ENCODE data around the gene DALRD3. TPM values are rescaled to one million over a fixed set of nuclear protein-coding genes. Genes with fewer than 3 reads are reported as not detected.

Gene DALRD3
- total RNA-seq (21.4 TPM), polyA plus RNA-seq (ENCODE audit: insufficient read depth in 1 of 8, insufficient read length in 8 of 8, low replicate concordance in 1 of 8) (10 to 100 TPM; 26.5 to 39.7 (median 29.1) TPM)
- long read RNA-seq, donor 1, partial matches to known transcripts = 0 of 1 reads
- long read RNA-seq, donor 1, other reads (novel, unspliced or antisense) = 0 of 1 reads
- long read RNA-seq, donor 2, partial matches to known transcripts = 0 of 1 reads
- long read RNA-seq, donor 2, other reads (novel, unspliced or antisense) = 0 of 1 reads
- long read RNA-seq, donor 3, partial matches to known transcripts = 159 of 190 reads
- long read RNA-seq, donor 3, other reads (novel, unspliced or antisense) = 27 of 190 reads
- long read RNA-seq, donor 4, partial matches to known transcripts = 103 of 104 reads
- long read RNA-seq, donor 4, other reads (novel, unspliced or antisense) = 0 of 104 reads
- long read RNA-seq, donor 5, partial matches to known transcripts = 78 of 276 reads
- long read RNA-seq, donor 5, other reads (novel, unspliced or antisense) = 195 of 276 reads
- long read RNA-seq, donor 6, partial matches to known transcripts = 193 of 199 reads
- long read RNA-seq, donor 6, other reads (novel, unspliced or antisense) = 0 of 199 reads
- long read RNA-seq, donor 7, partial matches to known transcripts = 147 of 167 reads
- long read RNA-seq, donor 7, other reads (novel, unspliced or antisense) = 16 of 167 reads
- long read RNA-seq, donor 8, partial matches to known transcripts = 152 of 164 reads
- long read RNA-seq, donor 8, other reads (novel, unspliced or antisense) = 9 of 164 reads
- long read RNA-seq, donor 9, partial matches to known transcripts = 50 of 139 reads
- long read RNA-seq, donor 9, other reads (novel, unspliced or antisense) = 86 of 139 reads
- long read RNA-seq, donor 10, partial matches to known transcripts = 194 of 228 reads
- long read RNA-seq, donor 10, other reads (novel, unspliced or antisense) = 31 of 228 reads
- long read RNA-seq, donor 11, transcript DALRD3-202 (12 exons, 1,739 nt) = major isoform, 5 of 5 reads
- long read RNA-seq, donor 11, partial matches to known transcripts = 0 of 5 reads
- long read RNA-seq, donor 11, other reads (novel, unspliced or antisense) = 0 of 5 reads

- Histone ChIP-seq H3K4me1 (ENCODE audit: control insufficient read depth, insufficient read depth, low read length) (peaks cover 47% of the 10 kb centered on the region), H3K9me3 (replicated peaks; ENCODE audit: control insufficient read depth, low read depth, low read length) (no peaks in the 10 kb centered on the region), H3K27ac (ENCODE audit: low read length) (peak within 1 kb of the TSS; percentile 75), H3K27me3 (ENCODE audit: control insufficient read depth, insufficient read depth, low read length) (no peaks in the 10 kb centered on the region), H3K36me3 (ENCODE audit: control insufficient read depth, insufficient read depth, low read length) (peaks cover 41% of the 10 kb centered on the region), H3K4me3 (ENCODE audit: low read length) (peak within 1 kb of the TSS; percentile 78)
- under 1% methylated on average over 78 of the region's 85 CpGs for WGBS (ENCODE audit: insufficient coverage)
- peak; percentile 87 for DNase-seq
Measured at GRCh38 chr3:49017971-49018706, at the start of gene DALRD3. Gene DALRD3, minus strand, starts transcription at chr3:49018580. Its CDS starts 16 bp downstream, at chr3:49018564.

GRCh38 chr3:49058011-49058410 lies 39.6 kb upstream of the DALRD3 start:
- DNase-seq = no peak
- Histone ChIP-seq H3K4me1 (ENCODE audit: control insufficient read depth, insufficient read depth, low read length) (no peaks in the 10 kb centered on the region), H3K27ac (ENCODE audit: low read length) (no peak overlapping the region), H3K4me3 (ENCODE audit: low read length) (no peak overlapping the region), H3K9me3 (replicated peaks; ENCODE audit: control insufficient read depth, low read depth, low read length) (no peaks in the 10 kb centered on the region), H3K36me3 (ENCODE audit: control insufficient read depth, insufficient read depth, low read length) (peaks cover 57% of the 10 kb centered on the region), H3K27me3 (ENCODE audit: control insufficient read depth, insufficient read depth, low read length) (no peaks in the 10 kb centered on the region)
- WGBS (ENCODE audit: insufficient coverage) = 85% methylated on average over 5 of the region's 7 CpGs

- H3K27ac ChIP-seq (ENCODE audit: low read length) = no peak overlapping the region
- no peak for DNase-seq
- 93% methylated on average over 8 of the region's 10 CpGs for WGBS (ENCODE audit: insufficient coverage)
- H3K36me3 ChIP-seq (ENCODE audit: control insufficient read depth, insufficient read depth, low read length) = peaks cover 59% of the 10 kb centered on the region
- no peaks in the 10 kb centered on the region for H3K4me1 ChIP-seq (ENCODE audit: control insufficient read depth, insufficient read depth, low read length)
- H3K9me3 ChIP-seq (replicated peaks; ENCODE audit: control insufficient read depth, low read depth, low read length) = no peaks in the 10 kb centered on the region
- H3K4me3 ChIP-seq (ENCODE audit: low read length) = no peak overlapping the region
- no peaks in the 10 kb centered on the region for H3K27me3 ChIP-seq (ENCODE audit: control insufficient read depth, insufficient read depth, low read length)
Measured at GRCh38 chr3:49057268-49057667, 38.9 kb upstream of the DALRD3 start.

GRCh38 chr3:49054344-49054862 lies 36.0 kb upstream of the DALRD3 start:
- Histone ChIP-seq H3K36me3 (ENCODE audit: control insufficient read depth, insufficient read depth, low read length) (peaks cover 59% of the 10 kb centered on the region), H3K9me3 (replicated peaks; ENCODE audit: control insufficient read depth, low read depth, low read length) (no peaks in the 10 kb centered on the region), H3K4me1 (ENCODE audit: control insufficient read depth, insufficient read depth, low read length) (no peaks in the 10 kb centered on the region), H3K27me3 (ENCODE audit: control insufficient read depth, insufficient read depth, low read length) (no peaks in the 10 kb centered on the region), H3K27ac (ENCODE audit: low read length) (no peak overlapping the region), H3K4me3 (ENCODE audit: low read length) (no peak overlapping the region)
- no peak for DNase-seq
- no CpG with 5 or more reads among the region's 2 CpGs for WGBS (ENCODE audit: insufficient coverage)

- Histone ChIP-seq H3K4me1 (ENCODE audit: control insufficient read depth, insufficient read depth, low read length) (no peaks in the 10 kb centered on the region), H3K4me3 (ENCODE audit: low read length) (no peak overlapping the region), H3K36me3 (ENCODE audit: control insufficient read depth, insufficient read depth, low read length) (peaks cover 62% of the 10 kb centered on the region), H3K27ac (ENCODE audit: low read length) (no peak overlapping the region), H3K9me3 (replicated peaks; ENCODE audit: control insufficient read depth, low read depth, low read length) (no peaks in the 10 kb centered on the region), H3K27me3 (ENCODE audit: control insufficient read depth, insufficient read depth, low read length) (no peaks in the 10 kb centered on the region)
- DNase-seq = no peak
- no CpG with 5 or more reads among the region's 1 CpG for WGBS (ENCODE audit: insufficient coverage)
Measured at GRCh38 chr3:49053543-49053942, 35.2 kb upstream of the DALRD3 start.

- DNase-seq = no peak
- Histone ChIP-seq H3K9me3 (replicated peaks; ENCODE audit: control insufficient read depth, low read depth, low read length) (no peaks in the 10 kb centered on the region), H3K36me3 (ENCODE audit: control insufficient read depth, insufficient read depth, low read length) (peaks cover 61% of the 10 kb centered on the region), H3K4me1 (ENCODE audit: control insufficient read depth, insufficient read depth, low read length) (no peaks in the 10 kb centered on the region), H3K27me3 (ENCODE audit: control insufficient read depth, insufficient read depth, low read length) (no peaks in the 10 kb centered on the region), H3K4me3 (ENCODE audit: low read length) (no peak overlapping the region), H3K27ac (ENCODE audit: low read length) (no peak overlapping the region)
- 100% methylated on average over 1 of the region's 3 CpGs for WGBS (ENCODE audit: insufficient coverage)
Measured at GRCh38 chr3:49035281-49035680, 16.9 kb upstream of the DALRD3 start.

GRCh38 chr3:49034650-49035049 lies 16.3 kb upstream of the DALRD3 start:
- Histone ChIP-seq H3K27me3 (ENCODE audit: control insufficient read depth, insufficient read depth, low read length) (no peaks in the 10 kb centered on the region), H3K27ac (ENCODE audit: low read length) (no peak overlapping the region), H3K9me3 (replicated peaks; ENCODE audit: control insufficient read depth, low read depth, low read length) (no peaks in the 10 kb centered on the region), H3K36me3 (ENCODE audit: control insufficient read depth, insufficient read depth, low read length) (peaks cover 64% of the 10 kb centered on the region), H3K4me3 (ENCODE audit: low read length) (no peak overlapping the region), H3K4me1 (ENCODE audit: control insufficient read depth, insufficient read depth, low read length) (no peaks in the 10 kb centered on the region)
- DNase-seq = no peak
- WGBS (ENCODE audit: insufficient coverage) = 96% methylated on average over 2 of the region's 2 CpGs

GRCh38 chr3:49032646-49033304 lies 14.4 kb upstream of the DALRD3 start:
- H3K36me3 ChIP-seq (ENCODE audit: control insufficient read depth, insufficient read depth, low read length) = peaks cover 64% of the 10 kb centered on the region
- H3K27ac ChIP-seq (ENCODE audit: low read length) = no peak overlapping the region
- H3K27me3 ChIP-seq (ENCODE audit: control insufficient read depth, insufficient read depth, low read length) = no peaks in the 10 kb centered on the region
- peaks cover 13% of the 10 kb centered on the region for H3K4me1 ChIP-seq (ENCODE audit: control insufficient read depth, insufficient read depth, low read length)
- peak; percentile 12 for DNase-seq
- H3K9me3 ChIP-seq (replicated peaks; ENCODE audit: control insufficient read depth, low read depth, low read length) = no peaks in the 10 kb centered on the region
- no peak overlapping the region for H3K4me3 ChIP-seq (ENCODE audit: low read length)
- WGBS (ENCODE audit: insufficient coverage) = no CpG with 5 or more reads among the region's 6 CpGs

GRCh38 chr3:49030321-49030720 lies 11.9 kb upstream of the DALRD3 start:
- no peak overlapping the region for H3K4me3 ChIP-seq (ENCODE audit: low read length)
- DNase-seq = peak; percentile 17
- no peak overlapping the region for H3K27ac ChIP-seq (ENCODE audit: low read length)
- peaks cover 23% of the 10 kb centered on the region for H3K4me1 ChIP-seq (ENCODE audit: control insufficient read depth, insufficient read depth, low read length)
- H3K36me3 ChIP-seq (ENCODE audit: control insufficient read depth, insufficient read depth, low read length) = peaks cover 79% of the 10 kb centered on the region
- H3K27me3 ChIP-seq (ENCODE audit: control insufficient read depth, insufficient read depth, low read length) = no peaks in the 10 kb centered on the region
- H3K9me3 ChIP-seq (replicated peaks; ENCODE audit: control insufficient read depth, low read depth, low read length) = no peaks in the 10 kb centered on the region
- WGBS (ENCODE audit: insufficient coverage) = 79% methylated on average over 2 of the region's 6 CpGs
